Transverse colon (tissue), 3 donors: Measurements from ENCODE around the gene HLA-B.

ENCODE experiments used
- EP300 ChIP-seq: sonication (generic); formaldehyde crosslinking; IDR thresholded peaks from one replicate; pipeline ENCODE4 v1.6.1; 2017; ENCODE audit warnings: antibody characterized with exemption, low read depth
- POLR2A ChIP-seq: fragments of 450-650 bp; IDR thresholded peaks from one replicate; pipeline ENCODE4 v1.6.1; 2016; ENCODE audit warnings: antibody characterized with exemption, mild to moderate bottlenecking, moderate library complexity
- TF ChIP-seq, protein P1 (sequence below), 5 experiments: fragments of 200-600 bp in 3 of 5; fragments of 450-650 bp in 2 of 5; sonication (generic) in 3 of 5; IDR thresholded peaks; 1 replicate in 2 of 5; 2 replicates in 3 of 5; pipeline ENCODE4 v1.5.1; 2016 to 2017; ENCODE audit warnings: antibody characterized with exemption in 5 of 5, inconsistent platforms in 3 of 5, mild to moderate bottlenecking in 2 of 5, moderate library complexity in 1 of 5

DNA sequence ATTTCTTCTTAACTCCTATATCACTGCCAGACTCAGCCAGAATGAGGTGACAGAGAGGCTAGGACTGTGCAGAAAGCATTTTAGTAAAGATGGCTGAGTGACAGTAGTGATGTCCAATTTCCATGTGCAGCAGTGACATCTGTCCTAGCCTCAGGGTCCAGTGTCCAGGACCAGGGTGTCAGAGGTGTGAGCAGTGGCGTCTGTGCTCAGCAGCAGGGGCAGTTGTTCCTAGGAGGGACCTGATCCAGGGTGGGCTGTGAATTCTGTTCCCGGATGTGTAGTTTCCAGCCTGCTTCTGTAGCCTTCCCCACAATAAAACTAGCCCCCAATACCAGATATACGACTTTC lies 6.0 kb downstream of the HLA-B start:
- TF ChIP-seq, protein P1, sequence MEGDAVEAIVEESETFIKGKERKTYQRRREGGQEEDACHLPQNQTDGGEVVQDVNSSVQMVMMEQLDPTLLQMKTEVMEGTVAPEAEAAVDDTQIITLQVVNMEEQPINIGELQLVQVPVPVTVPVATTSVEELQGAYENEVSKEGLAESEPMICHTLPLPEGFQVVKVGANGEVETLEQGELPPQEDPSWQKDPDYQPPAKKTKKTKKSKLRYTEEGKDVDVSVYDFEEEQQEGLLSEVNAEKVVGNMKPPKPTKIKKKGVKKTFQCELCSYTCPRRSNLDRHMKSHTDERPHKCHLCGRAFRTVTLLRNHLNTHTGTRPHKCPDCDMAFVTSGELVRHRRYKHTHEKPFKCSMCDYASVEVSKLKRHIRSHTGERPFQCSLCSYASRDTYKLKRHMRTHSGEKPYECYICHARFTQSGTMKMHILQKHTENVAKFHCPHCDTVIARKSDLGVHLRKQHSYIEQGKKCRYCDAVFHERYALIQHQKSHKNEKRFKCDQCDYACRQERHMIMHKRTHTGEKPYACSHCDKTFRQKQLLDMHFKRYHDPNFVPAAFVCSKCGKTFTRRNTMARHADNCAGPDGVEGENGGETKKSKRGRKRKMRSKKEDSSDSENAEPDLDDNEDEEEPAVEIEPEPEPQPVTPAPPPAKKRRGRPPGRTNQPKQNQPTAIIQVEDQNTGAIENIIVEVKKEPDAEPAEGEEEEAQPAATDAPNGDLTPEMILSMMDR (IDR thresholded peaks at IDR 0.05): no peak
- TF ChIP-seq POLR2A (no peak), EP300 (no peak)
